H1 (cell line): ENCODE results near the gene CDK19.

Experiments used
- EGR1 ChIP-seq: IDR thresholded peaks from 2 replicates; pipeline ENCODE4 v1.6.1; 2011; ENCODE audit warnings: low read depth, low read length, borderline replicate concordance
- EZH2 ChIP-seq: fragments of 200-600 bp; sonication (generic); IDR thresholded peaks from 2 replicates; pipeline ENCODE4 v1.7.1; 2012; ENCODE audit warnings: low read depth, mild to moderate bottlenecking, moderate library complexity, low read length, inconsistent platforms; ENCODE audit not compliant: severe bottlenecking
- GABPA ChIP-seq: IDR thresholded peaks from 2 replicates; pipeline ENCODE4 v1.6.1; 2011; ENCODE audit warnings: mild to moderate bottlenecking, low read length, moderate library complexity, borderline replicate concordance; ENCODE audit not compliant: insufficient read depth
- MAFK ChIP-seq: IDR thresholded peaks from 2 replicates; pipeline ENCODE4 v1.6.1; 2012; ENCODE audit warnings: low read depth, mild to moderate bottlenecking, improper control_type of control experiment, low read length
- POLR2A ChIP-seq, 2 experiments: IDR thresholded peaks; 1 replicate in 1 of 2; 2 replicates in 1 of 2; pipeline ENCODE4 v1.6.1; 2011; ENCODE audit warnings: low read depth in 2 of 2, low read length in 2 of 2, mild to moderate bottlenecking in 2 of 2; ENCODE audit errors: control extremely low read depth in 1 of 2
- POLR2AphosphoS5 ChIP-seq: IDR thresholded peaks from 2 replicates; pipeline ENCODE4 v1.6.1; 2011; ENCODE audit warnings: low read depth, low read length
- RBBP5 ChIP-seq: IDR thresholded peaks from 2 replicates; pipeline ENCODE4 v1.7.1; 2012; ENCODE audit warnings: low read depth, mild to moderate bottlenecking, inconsistent platforms, low read length, moderate library complexity, borderline replicate concordance
- SP2 ChIP-seq: IDR thresholded peaks from 2 replicates; pipeline ENCODE4 v1.6.1; 2012; ENCODE audit warnings: mild to moderate bottlenecking, low read length, inconsistent platforms
- YY1 ChIP-seq: IDR thresholded peaks from 2 replicates; pipeline ENCODE4 v1.6.1; 2011; ENCODE audit warnings: low read depth, mild to moderate bottlenecking, low read length
- ZNF274 ChIP-seq: IDR thresholded peaks from 2 replicates; pipeline ENCODE4 v1.7.0; 2012; ENCODE audit warnings: low read length, borderline replicate concordance; ENCODE audit errors: extremely low read depth
- TF ChIP-seq, protein P1 (sequence below), 3 experiments: IDR thresholded peaks; 1 replicate in 2 of 3; 2 replicates in 1 of 3; pipeline versions ENCODE4 v1.5.1 to v1.6.1; 2011; ENCODE audit warnings: low read length in 3 of 3, mild to moderate bottlenecking in 3 of 3, inconsistent platforms in 2 of 3, low read depth in 1 of 3, moderate library complexity in 1 of 3; ENCODE audit not compliant: insufficient read depth in 1 of 3; ENCODE audit errors: control extremely low read depth in 1 of 3

DNA sequence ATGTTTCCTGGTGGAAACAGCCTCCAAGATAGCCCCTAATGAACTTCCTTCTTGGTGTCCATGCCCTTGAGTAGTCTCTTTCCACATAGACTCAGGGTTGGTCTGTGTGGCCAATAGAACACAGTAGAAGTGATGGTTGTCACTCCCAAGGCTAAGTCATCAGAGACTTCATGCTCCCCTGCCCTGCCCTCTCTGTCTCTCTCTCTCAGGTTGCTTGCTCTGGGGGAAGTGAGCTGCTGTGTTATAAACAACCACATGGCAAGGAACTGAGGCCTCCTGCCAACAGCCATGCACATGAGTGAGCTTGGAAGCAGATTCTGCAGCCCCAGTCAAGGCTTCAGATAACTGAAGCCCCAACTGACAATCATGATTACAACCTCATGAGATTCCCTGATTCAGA, 253.6 kb downstream of the CDK19 start:
- no peak for TF ChIP-seq RBBP5
- TF ChIP-seq POLR2A (IDR thresholded peaks at IDR 0.05; ENCODE audit: control extremely low read depth in 1 of 2, low read depth in 2 of 2, low read length in 2 of 2): no peak
- TF ChIP-seq, protein P1, sequence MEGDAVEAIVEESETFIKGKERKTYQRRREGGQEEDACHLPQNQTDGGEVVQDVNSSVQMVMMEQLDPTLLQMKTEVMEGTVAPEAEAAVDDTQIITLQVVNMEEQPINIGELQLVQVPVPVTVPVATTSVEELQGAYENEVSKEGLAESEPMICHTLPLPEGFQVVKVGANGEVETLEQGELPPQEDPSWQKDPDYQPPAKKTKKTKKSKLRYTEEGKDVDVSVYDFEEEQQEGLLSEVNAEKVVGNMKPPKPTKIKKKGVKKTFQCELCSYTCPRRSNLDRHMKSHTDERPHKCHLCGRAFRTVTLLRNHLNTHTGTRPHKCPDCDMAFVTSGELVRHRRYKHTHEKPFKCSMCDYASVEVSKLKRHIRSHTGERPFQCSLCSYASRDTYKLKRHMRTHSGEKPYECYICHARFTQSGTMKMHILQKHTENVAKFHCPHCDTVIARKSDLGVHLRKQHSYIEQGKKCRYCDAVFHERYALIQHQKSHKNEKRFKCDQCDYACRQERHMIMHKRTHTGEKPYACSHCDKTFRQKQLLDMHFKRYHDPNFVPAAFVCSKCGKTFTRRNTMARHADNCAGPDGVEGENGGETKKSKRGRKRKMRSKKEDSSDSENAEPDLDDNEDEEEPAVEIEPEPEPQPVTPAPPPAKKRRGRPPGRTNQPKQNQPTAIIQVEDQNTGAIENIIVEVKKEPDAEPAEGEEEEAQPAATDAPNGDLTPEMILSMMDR (IDR thresholded peaks at IDR 0.05; ENCODE audit: control extremely low read depth in 1 of 3, insufficient read depth in 1 of 3, low read depth in 1 of 3, low read length in 3 of 3): no peak
- TF ChIP-seq POLR2AphosphoS5: no peak
- no peak for TF ChIP-seq YY1
- no peak for TF ChIP-seq EZH2
- TF ChIP-seq MAFK: no peak
- TF ChIP-seq EGR1: no peak
- no peak for TF ChIP-seq SP2
- no peak for TF ChIP-seq GABPA
- no peak for TF ChIP-seq ZNF274
